HTERT RPE-1 (cell line): ENCODE results near the gene PIEZO2.
"Not testable (repeated sequence)": the region's sequence is repeated elsewhere in the genome, so short reads cannot be mapped to it uniquely, and the experiment has no call there.

Experiments used
- in situ Hi-C: fragments of 300-500 bp; cut with MboI; formaldehyde crosslinking; loops from 4 replicates; pipeline ENCODE4 v1.14.3; 2020; ENCODE audit warnings: low sequenced_read_pairs

The PIEZO2 gene

DNA sequence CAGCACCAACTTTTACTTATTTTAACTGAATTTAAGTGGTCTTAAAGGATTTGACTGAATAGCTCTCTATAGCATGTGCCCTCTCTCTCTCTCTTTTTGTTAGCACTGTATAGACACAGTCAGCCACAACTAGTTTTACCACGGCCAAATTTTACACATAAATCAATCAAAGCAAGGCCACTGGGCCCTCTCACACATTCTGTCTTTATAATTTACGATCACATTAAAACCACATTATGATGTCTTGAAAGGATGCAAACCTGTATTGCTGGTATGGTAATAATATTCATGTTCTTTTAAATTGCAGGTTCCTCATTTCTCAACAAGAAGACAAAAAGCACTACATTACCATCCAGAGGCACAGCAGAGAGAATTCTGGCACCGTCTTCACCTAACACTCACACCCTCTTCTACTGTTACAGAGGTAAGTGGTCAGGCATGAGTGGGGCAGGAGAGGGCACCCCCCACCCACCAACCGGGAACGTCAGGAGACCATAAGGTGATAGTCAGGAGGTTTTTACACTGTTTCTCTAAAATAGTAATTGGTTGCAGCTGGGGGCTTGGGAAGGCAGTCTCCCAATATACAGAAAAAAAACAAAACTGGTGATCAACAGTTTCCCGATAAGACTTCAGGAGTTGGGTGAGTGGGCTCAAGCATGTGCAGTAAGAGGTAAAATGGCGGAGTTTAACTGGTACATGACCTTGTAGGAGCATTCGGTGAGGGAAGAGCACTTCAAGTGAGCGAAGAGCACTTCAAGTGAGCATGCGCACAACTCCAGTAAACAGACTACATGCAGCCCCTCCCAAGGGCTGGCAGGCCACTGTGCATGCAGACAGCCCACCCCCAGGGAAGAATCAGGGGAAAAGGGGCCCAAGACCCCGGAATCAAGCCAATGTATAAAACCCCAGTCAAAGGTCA lies 296.7 kb downstream of the PIEZO2 start:
- in situ Hi-C loops, result no loop called here

DNA sequence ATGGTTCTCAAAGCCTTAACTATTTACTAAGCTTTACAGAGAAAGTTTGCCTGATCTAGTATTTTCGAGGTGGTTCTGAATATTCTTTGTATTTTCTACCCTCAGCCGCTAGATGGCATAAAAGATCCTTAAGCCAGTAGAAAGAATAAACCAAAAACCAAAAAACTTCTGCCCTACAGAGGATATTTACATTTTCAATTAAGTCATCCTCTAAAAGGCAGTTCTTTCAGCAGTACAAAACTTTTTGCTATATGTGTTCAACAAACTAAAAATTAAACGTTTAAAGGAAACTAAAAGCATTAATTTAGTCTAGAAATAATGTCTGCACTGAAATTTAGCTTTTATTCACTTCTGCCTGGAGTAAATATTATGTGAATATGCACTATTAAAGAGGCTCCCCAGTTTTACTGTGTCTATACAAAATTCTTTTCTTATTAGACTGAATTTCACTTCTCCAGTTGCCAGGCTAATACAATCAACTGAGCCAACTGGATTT lies 297.5 kb downstream of the PIEZO2 start:
- in situ Hi-C loops, result no loop called here

DNA sequence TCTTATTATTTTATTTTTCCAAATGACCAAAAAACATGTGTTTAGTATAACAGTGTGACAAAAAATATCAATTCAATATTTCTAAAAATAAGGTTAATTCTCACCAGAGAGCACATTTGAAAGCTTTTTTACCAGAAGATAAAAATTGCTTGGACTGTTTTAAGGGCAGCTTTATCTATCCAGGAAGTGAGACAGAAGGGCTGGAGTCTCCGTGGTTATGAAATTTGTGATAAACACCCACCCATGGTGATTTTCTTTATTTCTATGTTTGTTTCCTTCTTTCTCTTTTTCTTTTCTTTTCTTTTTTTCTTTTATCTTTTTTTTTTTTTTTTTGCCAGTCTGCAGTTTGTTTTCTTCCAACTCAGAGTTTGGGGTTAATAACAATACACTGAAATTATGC lies 298.5 kb downstream of the PIEZO2 start:
- in situ Hi-C loops, result no loop called here

DNA sequence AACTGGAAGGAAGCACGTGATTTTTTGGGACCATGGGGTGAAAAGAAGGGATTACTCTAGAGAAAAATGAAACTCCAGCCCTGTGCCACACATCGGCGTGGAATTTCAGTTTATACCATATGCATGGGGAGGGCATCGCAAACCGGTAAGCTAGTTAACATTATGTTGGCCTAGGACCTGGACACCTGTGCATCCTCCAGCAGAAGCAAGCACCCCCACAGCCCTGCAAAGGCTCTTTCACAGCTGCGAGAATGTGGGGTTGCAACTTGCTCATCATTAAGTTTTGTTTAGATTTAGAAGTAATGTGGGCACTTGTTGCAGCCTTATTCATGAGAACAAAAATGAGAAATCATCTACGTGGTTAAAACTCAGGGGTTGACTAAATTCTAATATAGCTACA lies 299.2 kb downstream of the PIEZO2 start:
- in situ Hi-C loops, result no loop called here

DNA sequence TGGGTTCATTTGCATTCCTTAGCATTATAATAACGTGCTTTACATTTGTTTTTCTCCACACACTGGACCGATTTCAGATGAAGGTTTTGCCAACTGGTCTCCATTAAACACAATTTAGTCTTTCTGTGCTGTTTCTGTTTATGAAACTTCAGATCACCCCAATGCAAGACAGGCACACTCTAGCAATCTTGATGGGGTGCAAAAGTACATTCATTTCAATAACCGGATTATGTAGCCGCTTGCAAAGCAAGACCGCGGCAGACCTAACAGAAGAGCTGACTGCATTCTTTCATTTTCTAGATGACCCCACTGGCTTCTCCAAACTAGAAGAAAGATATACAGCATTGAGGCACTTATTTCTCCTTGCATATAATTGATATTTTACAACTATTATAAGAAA lies 301.5 kb downstream of the PIEZO2 start:
- in situ Hi-C loops, result no loop called here

DNA sequence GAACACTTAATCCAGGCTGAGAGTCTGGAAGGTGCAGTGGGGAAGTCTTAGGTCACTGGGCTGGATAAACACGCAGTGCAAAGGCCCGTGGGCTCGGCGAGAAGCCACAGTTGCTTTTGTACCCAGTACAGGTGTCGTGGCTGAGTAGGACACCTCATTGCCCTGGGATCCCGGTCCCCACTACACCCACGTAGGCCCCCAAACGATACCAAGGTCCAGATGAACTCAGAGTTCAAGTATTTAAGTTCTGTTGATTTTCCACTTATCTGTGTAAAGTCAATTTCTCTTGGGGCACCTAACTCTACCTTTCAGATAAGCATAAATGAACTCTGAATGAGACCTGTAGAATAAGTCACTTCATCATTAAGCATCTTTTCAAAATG lies 302.0 kb downstream of the PIEZO2 start:
- in situ Hi-C loops, result no loop called here

DNA sequence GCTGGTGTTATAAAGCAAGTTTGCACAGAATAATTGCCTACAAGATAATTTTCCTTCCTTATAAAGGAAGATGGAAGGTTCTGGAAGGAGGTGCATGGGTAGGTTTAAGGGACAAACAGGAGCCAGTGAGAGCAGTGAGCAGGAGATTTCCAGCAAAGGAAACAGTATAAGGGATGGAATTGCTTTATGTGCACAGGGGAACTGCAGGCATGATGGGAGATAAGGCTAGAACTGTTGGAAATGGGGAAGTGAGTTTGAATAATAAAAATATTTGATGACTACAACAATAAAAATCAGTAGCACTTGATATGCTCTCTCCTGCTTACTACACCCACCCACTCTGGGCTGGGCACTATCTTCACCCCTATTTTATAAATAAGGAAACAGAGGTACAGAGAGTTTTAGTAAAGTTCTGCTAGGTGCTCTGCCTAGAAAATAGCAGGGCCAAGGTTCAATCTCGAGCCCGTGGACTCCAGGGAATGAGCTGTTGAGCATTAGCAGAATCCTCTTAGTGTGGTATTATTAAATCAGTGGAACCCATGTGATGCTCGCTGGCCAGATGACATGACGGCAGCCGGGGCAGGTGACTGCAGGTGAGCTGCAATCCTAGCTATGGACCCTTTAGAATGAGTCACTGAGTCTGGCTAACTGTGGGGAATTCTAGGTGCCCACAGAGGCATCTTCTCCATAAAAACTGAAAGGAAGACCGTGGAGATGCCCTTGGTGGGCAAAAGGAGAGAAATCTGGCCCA lies 302.5 kb downstream of the PIEZO2 start:
- in situ Hi-C loops, result no loop called here

DNA sequence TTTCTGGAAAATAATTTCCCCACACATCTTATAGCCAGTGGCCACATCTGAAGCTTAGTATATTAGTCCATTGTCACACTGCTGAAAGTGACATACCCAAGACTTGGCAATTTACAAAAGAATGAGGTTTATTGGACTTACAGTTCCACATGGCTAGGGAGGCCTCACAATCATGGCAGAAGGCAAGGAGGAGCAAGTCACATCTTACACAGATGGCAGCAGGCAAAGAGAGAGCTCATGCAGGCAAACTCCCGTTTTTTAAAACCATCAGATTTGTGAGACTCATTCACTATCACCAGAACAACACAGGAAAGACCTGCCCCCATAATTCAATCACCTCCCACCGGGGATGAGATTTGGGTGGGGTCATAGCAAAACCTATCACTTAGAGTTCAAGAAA lies 303.3 kb downstream of the PIEZO2 start:
- in situ Hi-C loops, result not testable (repeated sequence)

DNA sequence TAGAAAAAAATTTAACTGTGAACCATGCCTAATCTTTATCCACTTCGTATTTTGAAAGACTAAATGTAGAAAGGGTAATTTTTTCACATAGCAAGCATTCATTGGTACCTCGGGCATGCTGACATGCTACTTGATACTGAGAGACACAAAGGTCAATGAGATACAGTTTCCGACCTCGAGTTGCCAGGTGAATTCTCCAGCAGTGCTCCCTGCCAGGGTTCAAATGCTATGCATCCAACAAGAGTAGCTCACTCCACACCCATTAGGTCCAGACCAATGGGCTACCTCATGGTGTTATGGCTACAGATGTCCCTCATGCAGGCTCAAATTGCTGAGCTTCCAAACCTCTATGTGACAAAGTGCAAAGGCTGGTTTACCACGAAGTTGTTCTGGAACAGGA lies 305.8 kb downstream of the PIEZO2 start:
- in situ Hi-C loops, result no loop called here

DNA sequence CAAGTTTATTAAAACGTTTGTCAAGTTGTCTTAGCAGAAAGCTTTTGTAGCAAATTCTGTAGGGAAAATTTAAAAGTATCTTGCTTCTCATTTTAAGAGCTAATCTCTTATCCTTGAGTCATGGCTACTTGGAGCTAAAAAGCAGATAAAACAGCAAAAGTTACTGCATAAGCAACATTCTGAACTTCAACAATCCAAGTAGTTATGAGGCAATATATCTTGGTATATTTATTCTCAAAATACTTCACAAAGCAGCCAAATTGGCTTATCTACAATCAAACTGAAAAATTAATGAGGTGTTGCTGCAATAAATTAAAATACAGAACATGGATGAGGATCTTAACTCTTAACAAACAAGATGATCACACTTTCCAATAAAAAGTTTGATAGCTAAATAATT lies 306.5 kb downstream of the PIEZO2 start:
- in situ Hi-C loops, result no loop called here

DNA sequence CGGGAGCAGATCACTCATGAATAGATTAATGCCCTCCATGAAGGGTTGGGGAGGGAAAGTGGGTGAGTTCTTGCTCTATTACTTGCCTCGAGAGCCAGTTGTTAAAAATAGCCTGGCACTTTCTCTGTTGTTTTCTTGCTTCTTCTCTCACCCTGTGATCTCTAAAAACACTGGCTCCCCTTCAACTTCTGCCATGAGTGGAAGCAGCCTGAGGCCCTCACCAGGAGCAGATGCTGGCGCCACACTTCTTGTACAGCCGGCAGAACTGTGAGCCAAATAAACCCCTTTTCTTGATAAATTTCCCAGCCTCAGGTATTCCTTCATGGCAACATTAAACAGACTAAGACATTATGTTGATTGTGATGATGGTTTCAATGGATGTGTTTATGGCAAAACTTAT lies 307.0 kb downstream of the PIEZO2 start:
- in situ Hi-C loops, result no loop called here

DNA sequence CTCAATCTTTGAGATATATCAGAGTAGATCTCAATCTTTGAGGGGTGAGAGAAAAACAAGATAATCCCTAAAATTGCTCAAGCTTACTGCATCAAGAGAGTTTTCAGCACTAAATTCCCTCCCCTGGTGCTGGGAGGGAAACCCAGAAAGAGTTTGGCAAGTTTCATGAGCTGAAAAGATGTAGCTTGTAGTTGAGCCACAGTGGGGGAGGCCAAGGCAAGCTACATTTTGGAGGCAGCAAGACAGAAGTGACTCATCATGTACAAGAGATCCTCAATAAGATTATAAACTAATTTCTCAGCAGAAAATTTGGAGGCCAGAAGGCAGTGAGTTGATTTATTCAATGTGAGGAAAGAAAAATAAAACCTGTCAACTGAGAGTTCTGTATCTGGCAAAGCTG lies 308.2 kb downstream of the PIEZO2 start:
- in situ Hi-C loops, result no loop called here

DNA sequence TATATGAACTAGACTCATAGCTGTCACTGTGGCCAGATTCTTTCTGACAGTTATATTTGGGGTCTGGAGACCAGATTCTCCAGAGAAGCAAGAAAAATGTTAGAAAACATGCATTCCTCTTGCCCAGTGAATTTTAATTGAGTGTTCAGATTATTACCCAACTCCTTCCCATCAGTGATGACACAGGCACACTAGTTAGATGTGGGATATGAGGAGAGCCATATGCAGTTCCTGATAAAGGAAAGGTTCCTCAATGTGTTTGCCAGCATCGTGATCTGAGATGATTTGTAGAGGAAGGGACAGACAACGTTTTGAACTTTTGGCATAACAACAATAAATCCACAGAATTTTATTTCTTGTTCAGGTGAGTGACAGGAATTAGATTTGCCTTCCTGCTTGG lies 308.6 kb downstream of the PIEZO2 start:
- in situ Hi-C loops, result no loop called here

DNA sequence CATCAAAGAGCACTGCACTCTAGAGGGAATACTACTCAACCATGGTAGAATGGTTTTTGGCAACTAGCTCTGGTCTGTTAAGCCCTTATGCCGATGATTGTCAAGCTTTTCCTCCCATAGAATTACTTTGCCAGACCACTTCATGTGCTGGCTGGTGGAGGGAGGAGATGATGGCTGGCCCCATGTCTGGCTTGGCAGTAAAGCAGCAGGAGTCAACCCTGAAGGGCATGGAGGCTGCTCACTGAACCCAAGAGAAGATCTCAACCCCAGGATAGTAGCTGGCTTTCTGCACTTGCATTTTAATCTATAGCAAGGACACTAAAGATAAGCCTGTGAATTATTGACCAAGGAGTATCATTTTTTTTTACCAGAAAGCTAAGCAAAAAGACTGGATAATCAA lies 309.9 kb downstream of the PIEZO2 start:
- in situ Hi-C loops, result no loop called here

DNA sequence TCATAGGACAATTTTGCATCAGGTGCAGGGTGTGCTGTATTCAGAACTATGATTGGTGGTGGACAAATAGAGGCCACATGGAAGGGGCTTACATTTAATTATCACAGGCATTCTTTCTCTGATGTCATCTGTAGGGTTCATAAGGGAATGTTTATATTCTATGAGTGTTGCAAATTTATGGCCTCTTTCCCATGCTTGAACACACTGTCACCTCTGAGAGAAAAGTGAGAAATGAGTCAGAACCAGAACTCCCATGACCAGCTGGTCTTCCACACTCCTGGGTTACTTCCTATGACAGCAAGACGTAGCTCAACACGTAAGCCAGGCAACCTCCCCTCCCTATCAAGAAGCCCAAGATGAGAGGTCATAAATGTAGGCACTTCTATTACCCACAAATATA lies 310.8 kb downstream of the PIEZO2 start:
- in situ Hi-C loops, result no loop called here

DNA sequence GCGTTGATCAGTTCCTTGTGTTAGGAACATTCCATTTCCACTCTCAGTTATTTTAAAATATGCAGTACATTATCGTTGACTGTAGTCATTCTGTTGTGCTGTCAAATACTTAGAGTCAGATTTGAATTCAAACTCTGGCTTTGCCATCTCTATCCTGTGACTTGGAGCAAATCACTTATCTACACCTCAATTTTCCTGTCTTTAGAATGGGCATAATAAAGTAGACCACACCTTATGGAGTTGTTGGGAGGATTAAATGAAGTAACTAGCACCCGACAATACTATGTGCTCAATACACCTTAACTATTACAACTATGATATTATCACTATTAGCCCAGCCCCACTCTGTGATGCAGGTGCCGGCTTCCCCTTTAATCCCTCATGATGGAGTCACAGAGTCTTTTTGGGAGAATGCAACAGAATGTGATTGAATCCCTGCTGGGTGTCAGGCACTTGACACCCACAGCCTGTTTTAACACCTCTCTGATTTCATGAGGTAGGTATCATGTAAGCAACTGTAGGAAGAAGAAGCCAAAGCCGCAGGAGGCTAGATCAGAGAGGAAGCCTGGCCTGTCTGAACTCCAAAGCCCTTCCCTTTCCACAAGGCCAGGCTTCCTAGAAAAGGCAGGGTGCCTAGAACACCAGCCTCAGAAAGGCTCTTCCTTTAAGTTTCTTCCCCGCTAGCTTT lies 315.1 kb downstream of the PIEZO2 start:
- in situ Hi-C loops, result no loop called here

DNA sequence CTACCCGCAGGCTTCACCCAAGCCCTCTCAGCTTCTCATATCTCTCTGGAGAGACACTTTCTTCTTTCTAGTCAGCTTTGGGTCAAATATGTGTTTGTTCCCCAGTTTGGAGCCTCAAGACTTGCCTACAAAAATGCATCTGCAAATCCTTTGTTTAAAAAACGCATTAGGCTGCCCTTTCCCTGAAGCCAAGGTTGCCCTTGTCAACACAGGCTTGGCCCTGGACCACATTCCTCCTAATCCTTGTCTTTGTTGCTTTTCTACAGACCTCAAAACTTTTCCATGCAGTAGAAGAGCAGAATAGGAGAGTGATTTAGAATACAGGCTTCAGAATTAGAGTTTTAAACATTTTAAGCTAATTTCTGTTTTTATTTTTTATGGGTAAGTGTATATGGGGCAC lies 315.7 kb downstream of the PIEZO2 start:
- in situ Hi-C loops, result no loop called here

DNA sequence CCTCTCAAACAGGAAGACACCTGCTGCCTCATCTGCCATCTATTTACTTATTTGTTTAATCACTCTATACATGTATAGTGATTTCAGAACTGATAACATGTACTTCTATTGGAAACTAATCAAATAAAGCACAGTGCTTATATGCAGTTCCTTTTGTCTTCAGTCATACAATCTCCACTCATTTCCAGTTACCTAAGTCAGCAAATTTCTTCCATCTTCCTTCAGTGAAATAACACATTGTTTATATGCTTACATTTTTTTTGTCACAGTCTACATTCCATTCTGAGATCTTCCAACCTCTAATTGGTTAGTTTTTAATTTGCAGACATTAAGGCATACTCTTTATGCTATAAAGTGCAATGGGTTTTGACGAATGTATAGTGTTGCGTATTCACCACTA lies 323.0 kb downstream of the PIEZO2 start:
- in situ Hi-C loops, result no loop called here

DNA sequence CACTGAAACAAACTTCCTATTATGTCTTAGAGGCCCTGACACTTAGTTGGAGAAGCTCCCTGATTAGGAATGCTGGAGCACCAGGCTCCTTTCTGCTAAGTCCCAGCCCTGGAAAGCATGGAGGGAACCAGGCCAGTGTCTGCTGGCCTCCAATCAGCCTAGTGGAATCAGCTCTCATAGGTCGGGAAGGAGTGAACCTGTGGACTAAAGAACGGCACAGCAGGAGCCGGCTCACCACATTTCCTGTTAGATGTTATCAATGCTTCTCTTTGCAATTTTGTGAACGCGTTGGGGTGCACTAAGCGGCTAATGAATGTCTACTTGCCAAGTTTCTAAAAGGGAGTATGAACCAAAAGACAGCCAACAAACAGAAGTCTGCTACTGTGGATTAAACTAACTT lies 326.9 kb downstream of the PIEZO2 start:
- in situ Hi-C loops, result no loop called here

DNA sequence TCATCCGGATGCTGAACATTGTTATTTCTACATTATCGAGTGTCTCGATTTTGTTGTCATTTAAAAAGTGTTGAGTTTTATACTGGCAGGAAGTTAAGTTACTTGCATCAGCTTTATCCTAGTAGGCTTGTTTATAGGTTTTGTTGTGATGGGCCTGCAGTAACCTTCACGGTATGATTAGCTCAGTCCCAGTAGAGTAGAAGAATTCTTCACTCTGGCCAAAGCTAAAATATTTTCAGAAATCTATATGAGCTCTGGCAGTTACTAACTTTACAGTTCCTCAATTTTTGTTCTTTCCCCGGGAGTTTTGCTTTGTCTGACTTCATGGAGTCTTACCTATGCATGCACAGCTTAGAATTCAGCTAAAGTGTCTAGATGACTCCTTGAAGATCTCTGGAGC lies 328.7 kb downstream of the PIEZO2 start:
- in situ Hi-C loops, result no loop called here

DNA sequence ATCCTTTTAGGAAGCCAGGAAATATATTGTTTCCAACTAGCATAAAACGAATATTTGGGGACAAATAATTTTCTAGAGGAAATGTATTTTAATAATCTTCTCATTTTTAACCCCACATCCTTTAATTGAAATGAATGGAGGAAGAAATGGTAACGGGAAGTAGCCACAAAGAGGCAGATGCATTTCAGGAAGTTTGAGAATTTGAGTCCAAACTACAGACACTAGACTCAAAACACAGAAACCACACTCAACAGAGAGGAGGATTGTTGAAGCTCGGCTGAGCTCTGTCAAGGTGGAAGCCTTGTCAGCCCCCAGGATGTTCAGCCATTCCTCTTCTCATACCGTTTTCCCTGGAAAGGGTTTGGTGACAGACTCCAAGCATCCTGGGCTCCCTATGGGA lies 335.0 kb downstream of the PIEZO2 start:
- in situ Hi-C loops, result no loop called here
